Posterior cingulate gyrus (tissue), 11 donors: ENCODE measurements around the gene MRPL39.
"Not testable (repeated sequence)": the region's sequence is repeated elsewhere in the genome, so short reads cannot be mapped to it uniquely, and the experiment has no call there.

Source experiments
- DNase-seq, 10 donors: peaks; one replicate each; pipeline versions ENCODE4 v3.0.0 to v3.0.0-alpha.2; 2020 to 2021; ENCODE audit warnings: mixed read lengths in 3 of 10
- intact Hi-C: fragments of 100-400 bp; cut with DNase I; formaldehyde crosslinking; loops from one replicate; pipeline ENCODE4 v1.15.1; 2023

Gene MRPL39

GRCh38 chr21:25607151-25608043 lies at the start of gene MRPL39:
TSS of gene MRPL39 (minus strand) at chr21:25607481. CDS start at chr21:25607475, 6 bp downstream.
- peak; percentile 83 to 98 (median 88) for DNase-seq
- intact Hi-C loops: loop anchor here (1.0 to 10.0 kb wide), 4 partner anchors 101 to 1107 kb away; no protein-coding TSS in a partner anchor

- intact Hi-C loops: no loop called here
- no peak for DNase-seq
Measured at GRCh38 chr21:25656412-25656811, 49.1 kb upstream of the MRPL39 start.

- DNase-seq: no peak
- intact Hi-C loops: no loop called here
Measured at GRCh38 chr21:25649146-25649545, 41.9 kb upstream of the MRPL39 start.

- intact Hi-C loops: no loop called here
- DNase-seq: no peak
Measured at GRCh38 chr21:25647647-25648046, 40.4 kb upstream of the MRPL39 start.

- intact Hi-C loops: no loop called here
- no peak for DNase-seq
Measured at GRCh38 chr21:25646474-25646873, 39.2 kb upstream of the MRPL39 start.

GRCh38 chr21:25643486-25643885 lies 36.2 kb upstream of the MRPL39 start:
- DNase-seq: no peak
- intact Hi-C loops: no loop called here

GRCh38 chr21:25640943-25641292 lies 33.6 kb upstream of the MRPL39 start:
- intact Hi-C loops: no loop called here
- DNase-seq: no peak

GRCh38 chr21:25640202-25640942 lies 33.1 kb upstream of the MRPL39 start:
- DNase-seq: peak; percentile 24 to 90 (median 40)
- intact Hi-C loops: no loop called here

- DNase-seq: peak in 9 of 10 donors; percentile 21 to 87 (median 36)
- intact Hi-C loops: no loop called here
Measured at GRCh38 chr21:25639551-25640201, 32.4 kb upstream of the MRPL39 start.

GRCh38 chr21:25638660-25639550 lies 31.6 kb upstream of the MRPL39 start, which contains the start of gene JAM2:
TSS of gene JAM2 (plus strand) at chr21:25639258. CDS start at chr21:25639822, 564 bp downstream.
- DNase-seq: peak in 6 of 10 donors; percentile 25 to 85 (median 35)
- intact Hi-C loops: no loop called here

- DNase-seq: peak in 1 of 10 donors; percentile 12
- intact Hi-C loops: no loop called here
Measured at GRCh38 chr21:25637851-25638659, 30.8 kb upstream of the MRPL39 start.

- intact Hi-C loops: no loop called here
- no peak for DNase-seq
Measured at GRCh38 chr21:25636727-25637126, 29.4 kb upstream of the MRPL39 start.

- DNase-seq: no peak
- intact Hi-C loops: no loop called here
Measured at GRCh38 chr21:25635310-25635709, 28.0 kb upstream of the MRPL39 start.

- intact Hi-C loops: no loop called here
Measured at GRCh38 chr21:25632296-25632695, 25.0 kb upstream of the MRPL39 start.

GRCh38 chr21:25626757-25627156 lies 19.5 kb upstream of the MRPL39 start:
- DNase-seq: peak in 1 of 10 donors; percentile 14
- intact Hi-C loops: no loop called here

More at GRCh38 chr21:25632296-25632695, 25.0 kb upstream of the MRPL39 start:
- no peak for DNase-seq

- DNase-seq, intact Hi-C loops: not testable (repeated sequence)
Measured at GRCh38 chr21:25625776-25626555, 18.7 kb upstream of the MRPL39 start.

- no peak for DNase-seq
- intact Hi-C loops: no loop called here
Measured at GRCh38 chr21:25625036-25625435, 17.8 kb upstream of the MRPL39 start.

GRCh38 chr21:25624511-25624910 lies 17.2 kb upstream of the MRPL39 start:
- DNase-seq: no peak
- intact Hi-C loops: no loop called here
